IPS-NIHi7 (cell line): ENCODE data around the gene ZBTB34.

ENCODE experiments used
- DNase-seq: peaks from one replicate; pipeline ENCODE4 v3.0.0; 2012; ENCODE audit warnings: mixed read lengths; ENCODE audit errors: extremely low spot score

ZBTB34 gene

DNA sequence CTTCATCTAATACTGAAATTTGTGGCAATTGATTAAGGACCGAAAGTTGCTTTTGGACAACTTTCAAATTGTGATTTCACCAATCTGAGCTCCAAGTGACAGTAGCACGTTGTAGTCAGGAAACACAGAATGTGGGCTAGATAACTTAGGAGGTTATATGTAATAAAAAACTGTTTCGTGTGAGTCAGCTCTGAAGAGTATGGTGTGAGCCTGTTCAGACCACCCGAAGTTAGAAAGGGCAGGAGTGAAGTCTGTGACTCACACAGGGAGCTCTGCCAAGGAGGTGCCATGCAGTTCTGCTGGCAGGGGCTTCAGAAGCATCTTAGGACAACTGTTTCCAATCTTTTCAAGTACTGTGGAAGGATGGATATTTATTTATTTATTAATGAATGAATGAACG lies 16.4 kb upstream of the ZBTB34 start:
- DNase-seq: no peak

DNA sequence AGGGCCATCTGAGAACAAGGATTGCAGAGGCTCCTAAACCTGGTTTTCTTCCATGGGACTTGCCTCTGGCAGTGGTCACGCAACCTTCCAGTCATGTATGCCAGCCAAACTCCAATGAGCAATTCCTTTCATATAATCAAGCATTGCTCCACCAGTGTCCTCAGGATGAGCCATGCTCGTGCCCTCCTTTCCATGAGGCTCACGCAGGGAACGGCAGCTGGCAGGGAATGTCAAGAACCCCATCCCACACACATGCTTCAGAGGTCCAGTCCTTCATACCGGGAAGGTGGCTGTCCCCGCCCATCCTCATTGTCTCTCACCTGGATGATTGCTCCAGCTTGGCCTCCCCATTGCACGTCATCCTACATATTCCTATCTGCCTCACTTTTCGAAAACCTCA lies 13.4 kb upstream of the ZBTB34 start:
- DNase-seq: no peak

- no peak for DNase-seq
These were observed 10.7 kb upstream of the ZBTB34 start for GRCh38 chr9:126849591-126850225.

GRCh38 chr9:126851286-126851880 lies 9.1 kb upstream of the ZBTB34 start:
- no peak for DNase-seq

GRCh38 chr9:126852086-126852688 lies 8.3 kb upstream of the ZBTB34 start:
- DNase-seq: no peak

- DNase-seq: no peak
These were observed 6.8 kb upstream of the ZBTB34 start for GRCh38 chr9:126853667-126854066.

DNA sequence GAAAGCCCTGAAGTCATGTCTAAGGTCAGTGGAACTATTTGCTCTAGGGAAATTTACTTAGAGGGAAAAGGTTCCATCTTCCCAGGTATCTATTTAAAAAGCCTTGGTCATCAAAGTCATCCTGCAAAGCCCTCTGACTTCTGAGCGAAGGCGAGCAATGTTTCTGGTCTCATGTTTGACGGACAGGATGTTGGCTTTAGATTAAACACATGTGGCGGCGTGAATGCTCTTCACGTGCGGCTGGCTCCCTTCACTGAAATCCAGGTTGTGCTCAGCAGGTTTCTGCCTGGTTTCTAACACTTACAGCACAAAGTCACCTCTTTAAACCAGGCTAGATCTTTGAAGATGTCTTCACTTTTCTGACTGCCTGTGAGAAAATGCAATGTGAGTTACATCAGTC lies 5.7 kb upstream of the ZBTB34 start:
- DNase-seq: no peak

GRCh38 chr9:126856326-126856877 lies 4.0 kb upstream of the ZBTB34 start:
- peak; percentile 56 for DNase-seq

GRCh38 chr9:126857261-126857960 lies 3.0 kb upstream of the ZBTB34 start:
- no peak for DNase-seq

GRCh38 chr9:126859111-126859510 lies 1.3 kb upstream of the ZBTB34 start:
- no peak for DNase-seq

DNA sequence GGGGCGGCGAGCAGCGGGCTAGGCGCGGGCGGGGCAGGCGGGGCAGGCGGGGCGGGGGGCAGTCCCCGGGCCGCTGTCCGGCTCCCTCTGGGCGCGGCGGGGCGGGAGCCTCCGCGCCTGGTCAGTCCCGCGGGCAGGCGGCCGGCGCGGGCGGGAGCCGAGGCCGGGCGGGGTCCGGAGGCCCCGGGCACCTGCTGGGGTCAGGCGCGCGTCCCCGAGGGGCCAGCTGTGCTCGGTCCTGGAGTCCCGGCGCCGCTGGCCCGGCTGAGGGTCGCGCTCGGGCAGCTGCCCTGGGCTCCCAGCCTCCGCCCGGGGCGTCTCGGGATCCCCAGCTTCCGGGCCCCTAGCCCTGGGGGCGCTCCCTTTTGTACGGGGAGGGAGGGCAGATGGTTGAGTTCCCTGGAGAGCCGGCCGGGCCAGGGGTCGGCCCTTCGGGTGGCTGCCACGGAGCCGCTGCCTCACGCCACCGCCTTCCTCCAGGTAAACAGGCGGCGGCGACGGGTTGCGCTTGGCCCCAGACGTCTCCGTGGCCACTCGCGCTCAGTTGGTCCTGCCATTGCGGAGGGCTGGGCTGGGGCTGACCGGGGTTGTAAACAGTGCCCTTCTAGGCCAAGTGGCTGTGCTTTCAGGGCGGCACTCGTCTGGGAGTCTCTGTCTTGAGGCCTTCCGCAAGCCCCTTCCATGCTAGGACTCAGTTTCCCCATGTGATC lies 473 bp downstream of the ZBTB34 start:
- DNase-seq: no peak

DNA sequence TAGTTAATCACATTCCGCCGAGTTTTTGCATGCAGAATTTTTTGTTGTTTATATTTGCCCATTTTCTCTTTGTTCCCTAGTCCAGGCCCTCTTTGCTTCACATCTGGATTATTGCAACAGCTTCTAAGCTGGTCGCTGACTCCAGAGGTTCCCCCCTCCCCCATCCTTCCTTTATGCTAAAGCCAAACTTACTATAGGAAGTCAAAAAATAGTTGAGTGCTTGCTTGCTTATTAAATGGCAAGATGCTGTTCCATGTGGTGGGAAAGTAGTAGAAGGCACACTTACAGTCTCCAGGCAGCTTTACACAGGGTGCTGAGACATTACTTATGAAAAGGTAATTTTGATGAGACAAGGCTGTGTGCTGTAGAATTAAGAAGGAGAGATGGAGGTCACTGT lies 1.3 kb downstream of the ZBTB34 start:
- no peak for DNase-seq

DNA sequence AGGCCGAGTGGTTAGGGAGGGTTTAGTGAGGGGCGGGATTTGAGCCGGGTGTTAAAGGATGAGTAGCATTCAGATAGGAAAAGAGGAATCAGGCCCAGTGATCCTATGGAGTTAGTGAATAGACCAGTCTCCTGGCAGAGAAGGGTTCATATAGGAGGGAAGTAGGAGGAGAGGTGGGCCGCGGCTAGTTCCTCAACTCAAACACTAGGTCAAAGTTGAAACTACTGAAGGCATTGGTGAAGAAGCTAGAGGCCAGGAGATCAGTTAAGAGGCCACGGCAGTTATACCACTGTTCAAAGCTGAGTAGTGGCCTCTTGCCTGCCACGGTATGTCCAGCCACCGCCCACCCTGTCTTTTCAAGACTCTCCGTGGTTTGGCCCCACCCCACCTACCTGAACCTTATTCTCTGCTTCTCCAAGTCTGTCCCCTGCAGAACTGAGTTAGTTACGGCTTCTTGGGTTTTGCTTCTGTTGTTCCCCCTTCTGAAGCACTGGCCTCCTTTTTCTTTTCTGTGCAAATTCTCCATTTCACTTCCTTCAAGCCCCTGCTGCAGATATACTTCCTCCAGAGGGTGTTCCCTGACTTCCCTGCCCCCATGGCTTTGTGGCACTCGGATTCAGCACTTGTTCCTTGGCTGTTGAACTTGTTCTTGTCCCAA lies 1.8 kb downstream of the ZBTB34 start:
- DNase-seq: no peak

GRCh38 chr9:126864771-126865170 lies 4.3 kb downstream of the ZBTB34 start:
- no peak for DNase-seq

- DNase-seq: no peak
These were observed 8.9 kb downstream of the ZBTB34 start for GRCh38 chr9:126869368-126869767.

DNA sequence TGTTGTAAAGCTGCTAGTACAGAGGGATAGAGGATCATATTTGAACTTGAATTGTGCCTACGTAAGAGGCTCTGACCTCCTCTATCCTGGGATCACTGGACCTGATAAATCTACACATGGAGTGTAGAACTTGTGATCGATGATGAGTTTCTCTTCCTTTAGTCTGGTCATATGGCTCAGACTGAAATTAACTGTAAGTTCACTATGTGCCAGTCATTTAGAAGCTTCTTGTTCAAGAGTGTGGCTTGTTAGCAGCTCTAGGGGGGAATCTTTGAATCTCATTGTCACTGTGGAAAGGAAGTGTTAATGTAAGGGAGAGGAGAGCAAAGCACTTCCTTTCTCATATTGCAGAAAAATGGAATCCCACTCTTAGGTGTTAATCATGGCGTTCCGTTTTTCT lies 12.1 kb downstream of the ZBTB34 start:
- DNase-seq: no peak

DNA sequence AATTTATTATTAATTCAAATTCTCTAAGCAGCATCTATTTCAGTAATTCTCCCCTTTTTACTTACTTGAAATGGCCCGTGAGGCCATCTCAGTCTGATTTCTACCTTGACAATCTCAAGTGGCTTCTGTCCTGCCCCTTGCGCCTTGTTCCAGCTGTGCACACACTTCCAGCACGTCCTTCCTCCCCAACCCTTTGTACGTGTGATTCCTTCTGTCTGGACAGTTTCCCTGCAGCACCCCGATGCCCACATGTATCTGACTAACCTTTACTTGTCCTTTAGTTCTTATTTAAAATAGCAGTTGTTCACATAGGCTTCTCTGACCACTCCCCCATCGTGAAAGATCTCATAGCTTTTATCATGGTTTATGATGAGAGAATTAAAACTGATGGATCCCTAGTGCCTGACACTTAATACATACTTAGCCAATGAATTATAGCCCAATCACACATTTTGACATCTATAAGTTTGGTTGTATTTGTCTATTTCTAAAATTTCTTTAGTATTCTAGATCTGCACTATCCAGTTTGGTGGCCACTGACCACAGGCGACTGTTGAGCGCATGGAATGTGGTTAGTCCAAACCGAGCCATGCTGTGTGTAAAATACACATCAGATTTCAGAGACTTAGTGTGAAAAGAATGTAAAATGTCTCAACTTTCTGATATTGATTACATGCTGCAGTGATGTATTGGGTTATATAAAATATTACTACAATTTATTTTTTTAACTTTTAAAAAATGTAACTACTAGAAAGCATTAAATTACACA lies 14.3 kb downstream of the ZBTB34 start:
- DNase-seq: no peak

DNA sequence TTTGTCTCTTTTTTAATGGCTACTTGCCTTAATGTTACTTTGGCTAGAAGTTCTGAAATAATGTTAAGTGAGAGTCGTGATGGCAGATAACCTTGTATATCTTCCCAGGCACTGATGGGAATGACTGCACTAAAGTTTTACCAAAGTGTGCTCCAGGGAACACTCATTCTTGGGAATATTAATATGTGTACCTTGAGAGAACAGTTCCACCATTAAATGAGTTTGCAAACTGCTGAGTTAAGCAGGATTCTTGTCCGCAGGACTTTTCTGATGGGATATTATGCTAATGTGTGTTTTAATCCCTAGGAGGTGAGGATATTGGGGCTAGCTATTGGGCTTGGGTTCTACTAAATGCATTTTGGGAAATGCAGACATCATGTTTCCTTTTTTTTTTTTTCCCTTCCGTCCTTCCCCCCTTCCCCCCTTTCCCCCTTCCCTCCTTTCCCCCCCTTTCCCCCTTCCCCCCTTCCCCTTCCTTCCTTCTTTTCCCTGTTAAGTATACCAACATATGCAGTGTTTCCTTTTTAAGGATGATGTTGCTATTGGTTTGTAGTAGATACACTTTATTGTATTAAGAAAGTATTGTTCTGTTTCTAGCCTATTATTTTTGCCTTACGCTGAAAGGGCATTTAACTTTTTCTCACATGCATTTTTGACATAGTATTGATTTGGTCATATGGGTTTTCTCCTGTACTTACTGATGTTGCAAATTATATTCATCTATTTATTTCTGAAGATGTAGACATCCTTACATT lies 15.5 kb downstream of the ZBTB34 start:
- DNase-seq: no peak

- DNase-seq: no peak
These were observed 16.1 kb downstream of the ZBTB34 start for GRCh38 chr9:126876531-126876930.

DNA sequence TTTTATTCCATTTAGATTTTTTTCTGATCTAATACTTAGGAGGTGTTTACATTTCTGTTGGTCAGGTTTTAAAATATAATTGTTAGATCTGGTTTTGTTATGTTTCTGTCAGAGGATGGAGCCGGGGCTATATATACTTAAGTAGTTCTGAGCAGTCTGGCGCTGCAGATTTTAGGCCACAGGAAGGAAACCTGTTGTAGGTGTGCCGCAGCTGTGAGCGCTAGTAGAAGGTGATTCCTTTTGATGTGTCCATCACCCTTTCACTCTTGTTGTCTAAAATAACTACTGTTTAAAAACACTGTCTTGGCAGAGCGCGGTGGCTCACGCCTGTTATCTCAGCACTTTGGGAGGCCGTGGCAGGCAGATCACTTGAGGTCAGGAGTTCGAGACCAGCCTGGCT lies 17.0 kb downstream of the ZBTB34 start:
- DNase-seq: no peak
